Measurements from ENCODE around the gene ARRB2. TPM values are rescaled to one million over a fixed set of nuclear protein-coding genes. Genes with fewer than 3 reads are reported as not detected.

ARRB2 gene
- total and polyA plus RNA-seq, 4 donors: 11.8 to 16.5 (median 13.9) TPM

GRCh38 chr17:4743898-4744297, 33.5 kb downstream of the ARRB2 start:
- 85% methylated on average over 9 of the region's 9 CpGs for WGBS
- DNase-seq (ENCODE audit: low spot score): no peak
- H3K36me3 ChIP-seq (ENCODE audit: control insufficient read depth in 4 of 4, insufficient read depth in 3 of 4, low read depth in 1 of 4, low read length in 3 of 4): no peaks in the 10 kb centered on the region
- no peak overlapping the region for H3K27ac ChIP-seq (ENCODE audit: low read depth in 1 of 2, low read length in 2 of 2)
- no peak for TF ChIP-seq HNF4A (conservative IDR thresholded peaks at IDR 0.05)
- TF ChIP-seq ATF3 (IDR thresholded peaks at IDR 0.05): no peak
- TF ChIP-seq REST (IDR thresholded peaks at IDR 0.05): no peak
- TF ChIP-seq HNF4G (IDR thresholded peaks at IDR 0.05): no peak
- no peak for TF ChIP-seq ZBTB33 (IDR thresholded peaks at IDR 0.05)
- TF ChIP-seq GABPA (IDR thresholded peaks at IDR 0.05 in 1 of 2, conservative IDR thresholded peaks at IDR 0.05 in 1 of 2): no peak
- no peak overlapping the region for H3K4me3 ChIP-seq (ENCODE audit: low read depth in 1 of 3, low read length in 3 of 3)
- H3K9ac ChIP-seq (ENCODE audit: low read depth in 1 of 2, low read length in 2 of 2): no peak overlapping the region
- H3K4me1 ChIP-seq (ENCODE audit: control insufficient read depth in 4 of 4, insufficient read depth in 4 of 4, low read length in 3 of 4): peaks cover 2 to 8% (median 5%) of the 10 kb centered on the region in 4 donors
- H3K9me3 ChIP-seq (ENCODE audit: control insufficient read depth in 4 of 4, low read length in 3 of 4): no peaks in the 10 kb centered on the region
- H3K27me3 ChIP-seq (ENCODE audit: control insufficient read depth in 4 of 4, insufficient read depth in 4 of 4, low read length in 3 of 4): no peaks in the 10 kb centered on the region

- Histone ChIP-seq H3K27ac (ENCODE audit: low read depth in 1 of 2, low read length in 2 of 2) (no peak overlapping the region), H3K9ac (ENCODE audit: low read depth in 1 of 2, low read length in 2 of 2) (no peak overlapping the region), H3K4me1 (ENCODE audit: control insufficient read depth in 4 of 4, insufficient read depth in 4 of 4, low read length in 3 of 4) (peaks cover 0 to 2% (median 0%) of the 10 kb centered on the region in 4 donors), H3K27me3 (ENCODE audit: control insufficient read depth in 4 of 4, insufficient read depth in 4 of 4, low read length in 3 of 4) (no peaks in the 10 kb centered on the region), H3K4me3 (ENCODE audit: low read depth in 1 of 3, low read length in 3 of 3) (no peak overlapping the region), H3K36me3 (ENCODE audit: control insufficient read depth in 4 of 4, insufficient read depth in 3 of 4, low read depth in 1 of 4, low read length in 3 of 4) (no peaks in the 10 kb centered on the region), H3K9me3 (ENCODE audit: control insufficient read depth in 4 of 4, low read length in 3 of 4) (no peaks in the 10 kb centered on the region)
- WGBS: 24% methylated on average over 51 of the region's 51 CpGs
- DNase-seq (ENCODE audit: low spot score): no peak
- TF ChIP-seq FOXA2 (IDR thresholded peaks at IDR 0.05) (no peak), NR2F2 (IDR thresholded peaks at IDR 0.05) (no peak), ZBTB33 (IDR thresholded peaks at IDR 0.05) (no peak), SP1 (IDR thresholded peaks at IDR 0.05) (no peak), YY1 (IDR thresholded peaks at IDR 0.05) (no peak), HNF4G (IDR thresholded peaks at IDR 0.05) (no peak), TAF1 (conservative IDR thresholded peaks at IDR 0.05) (no peak), FOXA1 (IDR thresholded peaks at IDR 0.05) (no peak), CTCF (IDR thresholded peaks at IDR 0.05; ENCODE audit: low read depth, low read length, missing input control) (no peak), JUND (IDR thresholded peaks at IDR 0.05) (no peak), RXRA (IDR thresholded peaks at IDR 0.05) (no peak), EGR1 (IDR thresholded peaks at IDR 0.05; ENCODE audit: low read depth in 2 of 2) (no peak), RAD21 (IDR thresholded peaks at IDR 0.05) (no peak), HNF4A (conservative IDR thresholded peaks at IDR 0.05) (no peak), ATF3 (IDR thresholded peaks at IDR 0.05) (no peak)
Observed at GRCh38 chr17:4744999-4745969, 34.9 kb downstream of the ARRB2 start.
